Measurements from ENCODE around the gene MRPS24. TPM values are rescaled to one million over a fixed set of nuclear protein-coding genes. Genes with fewer than 3 reads are reported as not detected.

The MRPS24 gene
- 239 to 262 TPM (median 248 TPM) in 5 replicates for total RNA-seq (2022; extraction: Qiagen RNA extraction)

DNA sequence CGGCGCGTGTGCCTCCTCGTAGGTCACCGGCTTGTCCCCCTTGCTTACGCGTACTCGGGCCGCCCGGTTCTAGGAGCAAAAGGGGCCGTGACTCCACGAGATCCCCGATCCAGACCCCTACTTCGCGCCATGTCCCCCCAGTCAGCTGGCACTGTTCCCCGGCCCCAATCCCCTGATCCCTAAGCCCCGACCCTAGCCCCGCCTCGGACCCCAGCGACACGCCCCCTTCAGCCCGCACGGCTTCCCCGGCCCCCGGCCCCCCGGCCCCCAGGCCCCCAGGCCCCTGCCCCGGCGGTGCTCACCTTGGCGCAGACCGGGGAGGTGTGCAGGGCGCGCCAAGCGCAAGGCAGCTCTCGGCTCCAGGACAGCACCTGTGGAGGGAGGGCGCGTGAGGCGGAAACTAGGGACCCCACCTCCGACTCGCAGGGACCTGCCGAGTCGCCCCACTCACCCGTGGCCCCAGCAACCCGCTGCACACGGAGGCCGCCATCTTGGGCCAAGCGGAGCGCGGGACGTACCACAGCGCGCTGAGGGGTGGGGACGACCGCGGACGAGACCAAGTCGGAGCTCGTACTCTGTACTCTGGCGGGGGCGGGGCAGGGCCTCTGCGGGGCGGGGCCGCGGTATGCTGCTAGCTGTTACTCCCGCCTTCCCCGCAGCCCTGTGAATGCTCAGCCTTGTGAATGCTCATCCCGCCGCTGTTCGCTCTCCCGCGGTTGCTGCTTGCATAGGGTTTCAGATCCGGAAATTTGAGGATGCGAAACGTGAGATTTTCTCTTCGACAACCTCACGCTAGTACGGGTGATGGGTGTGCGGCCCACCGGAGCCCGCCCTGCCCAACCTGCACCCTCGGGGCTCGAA is at the start of gene MRPS24:
Gene MRPS24 (minus strand): TSS at position 512 of the 861 bp plus-strand sequence. CDS start 22 bp downstream, at position 490.

DNA sequence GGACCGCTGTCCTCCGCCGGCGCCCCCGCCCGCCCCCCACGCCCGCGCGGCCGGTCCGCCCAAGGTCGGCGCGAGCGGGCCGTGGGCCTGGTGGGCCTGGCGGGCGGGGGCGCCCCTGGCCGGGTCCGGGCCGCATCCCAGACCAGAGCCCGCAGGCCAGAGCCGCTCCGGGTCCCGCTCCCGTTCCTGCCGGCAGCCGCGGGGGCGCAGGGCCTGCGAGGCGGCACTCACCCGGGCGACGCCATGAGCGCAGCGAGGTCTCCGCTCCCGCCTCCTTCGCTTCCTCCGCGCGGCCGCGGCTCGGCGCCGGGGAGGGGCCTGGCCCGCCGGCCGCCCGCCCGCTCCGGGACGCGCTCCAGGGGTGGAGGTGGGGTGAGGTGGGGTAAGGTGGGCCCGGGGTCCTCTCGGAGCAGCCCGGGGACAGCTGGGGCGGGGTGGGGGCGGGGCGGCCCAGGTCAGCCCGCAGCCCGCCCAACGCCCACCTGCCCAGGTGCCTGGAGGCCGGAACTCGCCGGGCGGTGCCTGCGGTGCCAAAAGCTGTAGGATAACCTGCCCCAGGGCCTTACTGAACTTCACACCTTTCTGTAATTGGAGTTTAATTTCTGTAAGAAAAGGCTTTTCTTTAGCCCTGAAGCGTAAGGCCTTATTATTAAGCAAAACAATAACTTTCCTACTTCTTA is 37.2 kb upstream of the MRPS24 start, which contains the start of gene URGCP:
Gene URGCP (minus strand): TSS at position 266 of the 680 bp plus-strand sequence. CDS start 21 bp downstream, at position 245.

Other genes starting within 250 kb of the MRPS24 start
- 82.6 to 92.9 TPM (median 84.7 TPM) in 5 replicates for gene COA1, start 140.0 kb downstream of the MRPS24 start, total RNA-seq (2022; extraction: Qiagen RNA extraction)
- 68.7 to 84.8 TPM (median 74.6 TPM) in 5 replicates for gene BLVRA, start 110.8 kb downstream of the MRPS24 start, total RNA-seq (2022; extraction: Qiagen RNA extraction)
- 26.0 to 29.4 TPM (median 28.3 TPM) in 5 replicates for gene URGCP, start 37.1 kb upstream of the MRPS24 start, total RNA-seq (2022; extraction: Qiagen RNA extraction)
- 7.3 to 11.5 TPM (median 10.0 TPM) in 5 replicates for gene UBE2D4, start 56.9 kb upstream of the MRPS24 start, total RNA-seq (2022; extraction: Qiagen RNA extraction)
- not detected in 5 replicates for gene SPDYE1, start 128.4 kb upstream of the MRPS24 start, total RNA-seq (2022; extraction: Qiagen RNA extraction)
- gene DBNL, start 175.2 kb upstream of the MRPS24 start, total RNA-seq (2022; extraction: Qiagen RNA extraction) = 59.1 to 68.9 TPM (median 68.1 TPM) in 5 replicates
- not detected in 5 replicates for gene PGAM2, start 196.1 kb upstream of the MRPS24 start, total RNA-seq (2022; extraction: Qiagen RNA extraction)
- 5.3 to 7.9 TPM (median 6.5 TPM) in 5 replicates for gene POLM, start 213.0 kb upstream of the MRPS24 start, total RNA-seq (2022; extraction: Qiagen RNA extraction)
- gene AEBP1, start 234.8 kb upstream of the MRPS24 start, total RNA-seq (2022; extraction: Qiagen RNA extraction) = 0.19 TPM in 1 of 5 replicates, not detected in the others